NB4 (cell line): ENCODE data around the gene EPHB1.

ENCODE experiments used
- DNase-seq: peaks from one replicate; pipeline ENCODE4 v3.0.0; 2010; ENCODE audit warnings: low read depth
- H3K4me3 ChIP-seq: one replicate; pipeline ENCODE4 v1.5.1; 2011; ENCODE audit warnings: mild to moderate bottlenecking, low read depth, low read length, moderate library complexity
- CTCF ChIP-seq: IDR thresholded peaks from one replicate; pipeline ENCODE4 v1.5.1; 2012; ENCODE audit warnings: low read depth, low read length
- MAX ChIP-seq: IDR thresholded peaks from 2 replicates; pipeline ENCODE4 v1.6.1; 2011; ENCODE audit warnings: low read depth, low read length
- MYC ChIP-seq: IDR thresholded peaks from 2 replicates; pipeline ENCODE4 v1.6.1; 2011; ENCODE audit warnings: low read depth, low read length
- POLR2A ChIP-seq: IDR thresholded peaks from 2 replicates; pipeline ENCODE4 v1.6.1; 2011; ENCODE audit warnings: mild to moderate bottlenecking; ENCODE audit not compliant: insufficient read length; ENCODE audit errors: extremely low read depth

Gene EPHB1

DNA sequence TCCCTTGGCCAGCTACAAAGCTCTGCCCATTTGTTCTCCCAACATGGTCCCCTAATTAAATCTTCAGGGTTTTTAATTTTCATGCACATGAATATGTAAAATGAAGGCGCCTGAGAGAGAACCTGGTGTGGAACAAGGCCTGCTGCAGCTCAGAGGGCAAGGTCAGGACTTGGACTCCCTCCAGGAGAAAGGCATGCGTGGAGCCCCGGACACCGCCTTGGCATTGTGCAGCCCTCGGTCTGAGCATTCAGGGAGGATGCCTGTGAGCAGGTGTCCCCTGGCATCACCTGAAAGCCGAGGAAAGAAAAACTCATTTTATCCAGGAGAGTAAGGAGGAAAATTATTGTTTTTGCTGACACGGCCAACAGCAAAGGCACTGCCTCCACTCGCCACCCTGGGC lies 33.8 kb upstream of the EPHB1 start:
- TF ChIP-seq MYC (no peak), MAX (no peak), POLR2A (no peak), CTCF (no peak)
- no peak for DNase-seq
- no peak overlapping the region for H3K4me3 ChIP-seq

GRCh38 chr3:134762016-134762415 lies 33.0 kb upstream of the EPHB1 start:
- TF ChIP-seq MYC = no peak
- no peak for TF ChIP-seq MAX
- TF ChIP-seq POLR2A = no peak
- no peak for TF ChIP-seq CTCF
- H3K4me3 ChIP-seq = no peak overlapping the region
- no peak for DNase-seq

GRCh38 chr3:134765468-134765867 lies 29.6 kb upstream of the EPHB1 start:
- TF ChIP-seq MAX = no peak
- no peak for TF ChIP-seq POLR2A
- no peak for TF ChIP-seq CTCF
- TF ChIP-seq MYC = no peak
- DNase-seq = no peak
- no peak overlapping the region for H3K4me3 ChIP-seq

- H3K4me3 ChIP-seq = no peak overlapping the region
- TF ChIP-seq CTCF = no peak
- no peak for TF ChIP-seq MYC
- no peak for TF ChIP-seq MAX
- TF ChIP-seq POLR2A = no peak
- no peak for DNase-seq
These were observed 28.8 kb upstream of the EPHB1 start for GRCh38 chr3:134766290-134766689.

GRCh38 chr3:134768116-134768515 lies 26.9 kb upstream of the EPHB1 start:
- no peak overlapping the region for H3K4me3 ChIP-seq
- DNase-seq = no peak
- no peak for TF ChIP-seq MYC

GRCh38 chr3:134768837-134769236 lies 26.2 kb upstream of the EPHB1 start:
- no peak for DNase-seq
- no peak for TF ChIP-seq MAX
- TF ChIP-seq MYC = no peak
- TF ChIP-seq POLR2A = no peak
- no peak for TF ChIP-seq CTCF
- no peak overlapping the region for H3K4me3 ChIP-seq
